Effector CD4-positive, alpha-beta T cell (primary cell): Measurements from ENCODE around the gene B3GALNT2.

Experiments used
- DNase-seq: peaks from one replicate; pipeline ENCODE4 v3.0.0-alpha.2; 2020

B3GALNT2 gene

GRCh38 chr1:235408503-235408960 is 95.7 kb downstream of the B3GALNT2 start:
- DNase-seq = no peak

DNA sequence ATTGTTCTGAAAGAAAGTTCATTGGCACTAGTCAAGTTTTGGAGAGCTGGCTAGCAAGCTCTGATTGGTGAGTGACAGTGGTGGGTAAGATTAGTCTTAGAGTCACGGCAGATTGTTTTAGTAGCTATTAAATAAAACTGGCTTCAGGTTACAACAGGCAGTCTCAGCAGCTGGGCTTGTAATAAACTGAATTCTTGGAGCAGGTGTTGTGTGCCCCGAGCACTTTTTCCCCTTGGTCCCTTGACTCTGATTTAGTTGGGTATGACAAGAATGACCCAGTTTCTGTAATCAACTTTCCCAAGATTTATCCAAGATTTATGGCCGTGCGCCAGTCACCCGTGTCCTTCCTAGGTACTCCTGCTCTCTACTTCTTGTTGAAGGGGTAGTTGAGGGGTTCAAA is 96.8 kb downstream of the B3GALNT2 start:
- DNase-seq = no peak

DNA sequence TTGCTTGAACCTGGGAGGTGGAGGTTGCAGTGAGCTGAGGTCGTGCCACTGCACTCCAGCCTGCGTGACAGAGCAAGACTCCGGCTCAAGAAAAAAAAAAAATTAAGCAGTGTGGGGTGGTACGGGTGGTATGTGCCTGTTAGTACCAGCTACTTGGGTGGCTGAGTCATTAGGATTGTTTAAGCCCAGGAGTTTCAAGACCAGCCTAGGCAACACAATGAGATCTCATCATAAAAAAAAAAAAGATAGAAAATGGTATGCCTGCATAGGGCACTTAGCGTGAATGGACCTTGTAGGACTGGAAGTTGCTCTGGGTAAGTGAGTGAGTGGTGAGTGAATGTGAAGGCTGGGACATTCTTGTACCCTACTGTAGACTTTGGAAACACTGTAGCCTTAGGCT is 100.1 kb downstream of the B3GALNT2 start:
- no peak for DNase-seq

GRCh38 chr1:235403593-235403992 is 100.7 kb downstream of the B3GALNT2 start:
- no peak for DNase-seq

- no peak for DNase-seq
These were observed 101.6 kb downstream of the B3GALNT2 start for GRCh38 chr1:235402457-235403200.

DNA sequence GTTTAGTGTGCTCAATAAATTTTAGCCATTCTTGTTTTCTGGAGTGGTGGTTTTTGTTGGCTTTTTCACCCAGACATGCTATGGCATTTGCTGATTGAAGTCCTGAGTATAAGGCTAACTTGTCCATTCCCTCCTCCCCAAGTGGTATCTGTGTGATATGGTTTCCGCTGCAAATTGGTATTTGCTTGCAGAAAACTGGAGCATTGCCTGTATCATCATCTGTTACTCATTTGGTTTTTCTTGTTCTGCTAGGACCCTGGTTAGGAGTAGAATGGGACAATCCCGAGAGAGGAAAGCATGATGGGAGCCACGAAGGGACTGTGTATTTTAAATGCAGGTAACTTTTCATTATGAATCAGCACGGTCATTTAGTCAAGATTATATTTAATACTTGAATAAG is 103.0 kb downstream of the B3GALNT2 start:
- DNase-seq = no peak
